Stimulated activated CD4-positive, alpha-beta T cell treated with anti-CD3 and anti-CD28 coated beads, Interleukin-2, amount 100 ng/mL, for 48 hours (primary cell): ENCODE data around the gene B4GALT2.

Experiments
- DNase-seq, 2 donors: peaks; one replicate each; pipeline ENCODE4 v3.0.0-alpha.2; 2020

B4GALT2 gene

DNA sequence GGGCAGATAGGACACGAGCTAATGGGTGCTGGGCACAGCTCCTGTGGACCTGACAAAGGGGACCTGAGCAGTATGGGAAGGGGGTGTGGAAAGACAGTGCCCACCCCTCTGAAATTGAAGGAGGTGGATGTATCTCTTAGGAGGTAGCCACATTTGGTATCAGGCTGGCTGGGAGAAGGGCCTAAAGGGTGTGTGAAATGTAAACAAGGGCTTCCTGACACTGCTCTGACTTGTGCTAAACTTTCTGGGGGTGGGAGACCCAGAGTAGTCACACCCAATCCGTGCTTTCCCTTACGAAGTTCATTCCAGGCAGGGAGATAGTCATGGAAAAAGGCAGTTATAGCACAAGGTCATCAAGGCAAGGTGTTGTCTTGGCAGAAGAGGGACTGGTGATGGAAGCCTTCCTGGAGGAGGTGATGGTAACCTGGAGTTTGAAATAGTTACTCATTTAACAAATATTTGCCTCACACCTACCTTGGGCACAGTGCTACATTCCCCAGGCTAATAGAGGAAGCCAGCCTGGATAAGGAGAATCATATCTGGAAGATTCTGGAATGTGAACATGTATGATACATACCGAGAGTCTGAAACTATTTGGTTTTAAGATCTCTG, 7.1 kb downstream of the B4GALT2 start:
- no peak for DNase-seq

DNA sequence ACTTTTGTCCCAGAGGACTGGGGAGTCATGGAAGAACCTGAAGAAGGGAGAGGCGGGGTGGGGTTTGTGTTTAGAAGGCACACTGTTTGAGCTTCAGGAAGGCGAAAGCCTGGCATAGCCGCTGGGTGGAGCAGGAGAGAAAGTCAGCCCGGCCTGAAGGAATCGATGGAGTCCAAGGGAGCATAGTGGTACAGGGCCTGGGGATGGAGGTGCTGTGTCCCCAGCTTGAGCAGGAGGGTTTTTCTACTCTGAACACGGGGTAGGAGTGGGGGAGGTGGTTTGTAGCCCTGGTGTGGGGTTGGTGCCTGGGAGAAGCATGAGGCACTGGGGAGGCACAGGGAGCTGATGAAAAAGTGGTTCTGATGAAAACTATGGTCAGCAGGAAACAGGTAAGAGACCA, 7.7 kb downstream of the B4GALT2 start:
- DNase-seq: no peak

DNA sequence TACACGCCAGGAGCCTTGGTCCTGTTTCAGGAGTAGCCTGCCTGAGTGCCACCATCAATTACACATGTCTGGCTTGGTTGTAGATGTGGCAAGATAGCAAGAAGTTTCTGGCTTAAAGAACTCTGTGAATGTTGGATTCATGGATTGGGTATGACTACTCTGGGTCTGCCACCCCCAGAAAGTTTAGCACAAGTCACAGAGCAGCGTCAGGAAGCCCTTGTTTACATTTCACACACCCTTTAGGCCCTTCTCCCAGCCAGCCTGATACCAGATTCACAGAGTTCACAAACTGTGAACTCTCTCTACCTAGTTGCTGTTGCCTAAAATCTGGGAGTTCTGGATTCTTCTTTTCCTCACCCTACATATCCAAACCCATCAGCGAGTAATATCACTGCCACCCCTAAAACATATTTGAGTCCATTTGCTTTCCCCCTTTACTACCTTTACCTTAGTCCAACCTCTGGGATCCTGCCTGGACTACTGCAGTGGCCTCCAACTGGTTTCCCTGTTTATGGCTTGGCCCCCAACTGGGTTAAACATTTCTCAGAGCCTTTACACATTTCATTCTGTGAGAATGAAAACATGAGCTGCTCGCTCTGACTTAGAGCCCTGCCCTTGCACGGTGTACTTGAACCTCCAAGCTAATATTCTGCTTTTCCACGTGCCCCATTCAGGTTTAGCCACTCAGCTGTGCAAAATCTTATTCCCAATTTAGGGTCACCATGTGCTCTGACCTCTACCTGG, 8.3 kb downstream of the B4GALT2 start:
- DNase-seq: no peak

DNA sequence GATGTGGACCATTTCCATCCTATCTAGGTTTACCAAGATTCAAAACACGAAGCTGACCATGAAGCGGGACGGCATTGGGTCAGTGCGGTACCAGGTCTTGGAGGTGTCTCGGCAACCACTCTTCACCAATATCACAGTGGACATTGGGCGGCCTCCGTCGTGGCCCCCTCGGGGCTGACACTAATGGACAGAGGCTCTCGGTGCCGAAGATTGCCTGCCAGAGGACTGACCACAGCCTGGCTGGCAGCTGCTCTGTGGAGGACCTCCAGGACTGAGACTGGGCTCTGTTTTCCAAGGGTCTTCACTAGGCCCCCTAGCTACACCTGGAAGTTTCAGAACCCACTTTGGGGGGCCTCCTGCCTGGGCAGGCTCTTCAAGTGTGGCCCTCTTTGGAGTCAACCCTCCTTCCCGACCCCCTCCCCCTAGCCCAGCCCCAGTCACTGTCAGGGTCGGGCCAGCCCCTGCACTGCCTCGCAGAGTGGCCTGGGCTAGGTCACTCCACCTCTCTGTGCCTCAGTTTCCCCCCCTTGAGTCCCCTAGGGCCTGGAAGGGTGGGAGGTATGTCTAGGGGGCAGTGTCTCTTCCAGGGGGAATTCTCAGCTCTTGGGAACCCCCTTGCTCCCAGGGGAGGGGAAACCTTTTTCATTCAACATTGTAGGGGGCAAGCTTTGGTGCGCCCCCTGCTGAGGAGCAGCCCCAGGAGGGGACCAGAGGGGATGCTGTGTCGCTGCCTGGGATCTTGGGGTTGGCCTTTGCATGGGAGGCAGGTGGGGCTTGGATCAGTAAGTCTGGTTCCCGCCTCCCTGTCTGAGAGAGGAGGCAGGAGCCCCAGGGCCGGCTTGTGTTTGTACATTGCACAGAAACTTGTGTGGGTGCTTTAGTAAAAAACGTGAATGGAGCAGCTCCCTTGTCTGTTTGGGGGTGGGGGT, 11.5 kb downstream of the B4GALT2 start:
- no peak for DNase-seq

DNA sequence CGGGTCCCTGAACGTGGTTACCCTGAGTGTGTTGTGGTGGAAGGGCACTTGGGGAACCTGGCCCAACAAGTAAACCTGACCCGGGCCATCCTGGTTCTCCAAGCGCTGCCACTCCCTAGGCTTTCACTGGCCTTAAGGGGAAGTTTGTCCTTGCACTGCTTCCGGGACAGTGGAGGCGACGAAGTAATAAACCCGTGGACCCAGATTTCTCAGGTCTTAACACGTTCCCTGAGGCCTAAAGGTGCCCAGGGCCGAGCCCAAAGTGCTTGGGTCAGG, 12.1 kb downstream of the B4GALT2 start:
- DNase-seq: no peak

DNA sequence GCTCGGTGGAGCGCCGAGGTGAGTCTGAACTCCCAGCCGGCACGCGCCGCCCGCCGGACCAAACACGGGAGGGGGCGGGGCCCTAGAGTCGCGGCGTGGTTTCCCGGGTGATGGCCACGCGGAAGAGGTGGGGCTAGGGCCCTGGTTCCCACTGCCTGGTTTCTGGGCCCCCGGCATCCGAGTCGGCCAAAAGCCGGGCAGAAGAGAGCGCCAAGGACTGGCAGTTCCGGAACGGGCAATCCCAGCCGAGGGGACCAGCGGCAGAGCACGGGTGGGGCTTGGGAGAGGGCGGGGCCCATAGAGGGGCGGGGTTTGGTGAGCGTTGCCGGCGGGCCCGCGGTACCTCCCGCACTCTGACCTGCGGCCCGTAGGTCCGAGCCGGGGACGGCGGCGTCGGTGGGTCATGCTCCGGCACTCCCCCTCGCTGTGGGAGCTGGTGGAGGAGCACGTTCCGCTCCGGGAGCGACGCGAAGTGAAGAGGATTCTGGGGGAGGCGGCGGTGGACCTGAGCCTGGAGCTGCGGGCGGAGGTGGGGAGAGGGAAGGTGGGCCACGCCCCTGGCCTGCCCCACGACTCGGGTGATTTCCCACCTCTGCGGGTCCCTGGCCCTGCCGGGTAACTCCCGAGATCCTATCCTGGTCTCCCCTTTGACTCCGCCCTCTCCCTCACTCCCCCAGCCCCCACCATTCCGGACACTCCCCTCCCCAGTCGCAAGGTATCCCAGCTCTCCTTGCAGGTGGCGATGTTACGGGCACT, 12.6 kb downstream of the B4GALT2 start, which contains the start of gene CCDC24:
CCDC24 (plus strand) TSS at position 124 of the 756 bp plus-strand sequence; CDS start at position 404, 280 bp downstream.
- DNase-seq: peak; percentile 69 to 71

DNA sequence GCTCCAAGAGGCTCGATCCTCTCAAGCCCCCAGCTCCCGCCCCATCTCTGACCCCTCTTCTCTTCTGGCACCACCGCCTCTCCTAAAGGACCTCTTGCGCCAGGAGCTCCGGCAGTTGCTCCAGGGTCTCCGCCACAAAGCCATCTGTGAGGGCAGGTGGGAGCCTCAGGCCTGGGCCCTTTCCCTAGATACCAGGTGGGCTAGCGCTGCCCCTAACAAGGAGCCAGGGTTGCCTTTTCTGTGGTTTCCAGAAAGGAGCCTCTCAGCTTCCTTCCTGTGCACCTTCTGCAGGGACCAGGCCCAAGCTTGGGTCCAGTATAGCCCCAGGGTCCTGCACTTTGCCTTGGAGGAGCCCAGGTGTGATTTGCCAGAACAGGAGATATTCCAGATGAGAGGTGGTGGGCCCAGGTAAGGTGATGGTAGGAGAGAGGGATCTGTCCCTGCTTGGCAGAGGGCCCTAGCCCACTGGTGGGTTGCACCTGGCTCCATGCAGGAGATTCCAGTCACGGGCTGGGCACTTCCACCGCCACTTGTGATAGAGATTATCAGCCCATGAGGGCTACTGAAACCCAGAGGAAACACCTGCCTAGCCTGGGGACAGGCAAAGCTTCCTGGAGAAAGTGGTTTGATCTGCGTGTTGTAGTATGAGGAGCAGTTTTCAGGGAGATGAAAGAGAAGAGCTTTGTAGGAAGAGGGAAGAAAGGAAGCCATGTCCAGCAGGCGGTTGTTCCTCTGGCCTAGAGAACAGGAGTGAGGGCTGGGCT, 13.4 kb downstream of the B4GALT2 start:
- no peak for DNase-seq

DNA sequence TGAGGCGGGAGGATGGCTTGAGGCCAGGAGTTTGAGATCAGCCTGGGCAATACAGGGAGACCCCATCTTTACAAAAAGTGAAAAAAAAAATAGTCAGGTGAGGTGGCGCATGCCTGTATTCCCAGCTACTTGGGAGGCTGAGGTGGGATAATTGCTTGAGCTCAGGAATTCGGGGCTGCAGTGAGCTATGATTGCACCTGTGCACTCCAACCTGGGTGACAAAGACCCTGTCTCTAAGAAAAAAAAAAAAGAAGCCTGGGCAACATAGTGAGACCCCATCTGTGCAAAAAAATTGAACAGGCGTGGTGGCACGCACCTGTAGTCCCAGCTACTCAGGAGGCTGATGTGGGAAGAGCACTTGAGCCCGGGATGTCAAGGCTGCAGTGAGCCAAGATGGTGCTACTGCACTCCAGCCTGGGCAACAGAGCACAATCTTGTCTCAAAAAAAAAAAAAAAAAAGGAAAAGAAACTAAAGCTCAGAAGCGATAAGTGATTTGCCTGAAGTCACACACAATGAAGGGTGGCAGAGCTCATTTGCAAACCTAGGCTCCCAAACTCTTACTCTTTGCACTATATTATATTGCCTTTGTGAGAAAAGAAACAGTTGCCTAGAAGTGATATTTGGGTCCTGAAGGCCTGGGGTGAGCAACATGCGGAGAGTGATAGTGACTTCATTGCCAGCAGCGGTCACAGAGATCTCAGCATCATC, 14.3 kb downstream of the B4GALT2 start:
- no peak for DNase-seq

DNA sequence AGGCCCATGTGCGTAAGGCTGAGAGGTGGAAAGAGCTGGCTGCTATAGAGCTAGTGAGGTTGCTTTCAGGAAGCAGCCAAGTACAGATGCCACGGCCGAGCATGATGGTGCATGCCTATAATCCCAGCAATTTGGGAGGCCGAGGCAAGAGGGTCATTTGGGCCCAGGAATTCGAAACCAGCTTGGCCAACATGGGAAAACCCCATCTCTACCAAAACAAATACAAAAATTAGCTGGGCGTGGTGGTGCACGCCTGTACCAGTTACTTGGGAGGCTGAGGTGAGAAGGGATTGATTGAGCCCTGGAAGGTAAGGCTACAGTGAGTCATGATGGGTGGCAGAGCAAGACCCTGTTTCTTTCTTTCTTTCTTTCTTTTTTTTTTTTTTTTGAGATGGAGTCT, 15.1 kb downstream of the B4GALT2 start:
- DNase-seq: no peak

DNA sequence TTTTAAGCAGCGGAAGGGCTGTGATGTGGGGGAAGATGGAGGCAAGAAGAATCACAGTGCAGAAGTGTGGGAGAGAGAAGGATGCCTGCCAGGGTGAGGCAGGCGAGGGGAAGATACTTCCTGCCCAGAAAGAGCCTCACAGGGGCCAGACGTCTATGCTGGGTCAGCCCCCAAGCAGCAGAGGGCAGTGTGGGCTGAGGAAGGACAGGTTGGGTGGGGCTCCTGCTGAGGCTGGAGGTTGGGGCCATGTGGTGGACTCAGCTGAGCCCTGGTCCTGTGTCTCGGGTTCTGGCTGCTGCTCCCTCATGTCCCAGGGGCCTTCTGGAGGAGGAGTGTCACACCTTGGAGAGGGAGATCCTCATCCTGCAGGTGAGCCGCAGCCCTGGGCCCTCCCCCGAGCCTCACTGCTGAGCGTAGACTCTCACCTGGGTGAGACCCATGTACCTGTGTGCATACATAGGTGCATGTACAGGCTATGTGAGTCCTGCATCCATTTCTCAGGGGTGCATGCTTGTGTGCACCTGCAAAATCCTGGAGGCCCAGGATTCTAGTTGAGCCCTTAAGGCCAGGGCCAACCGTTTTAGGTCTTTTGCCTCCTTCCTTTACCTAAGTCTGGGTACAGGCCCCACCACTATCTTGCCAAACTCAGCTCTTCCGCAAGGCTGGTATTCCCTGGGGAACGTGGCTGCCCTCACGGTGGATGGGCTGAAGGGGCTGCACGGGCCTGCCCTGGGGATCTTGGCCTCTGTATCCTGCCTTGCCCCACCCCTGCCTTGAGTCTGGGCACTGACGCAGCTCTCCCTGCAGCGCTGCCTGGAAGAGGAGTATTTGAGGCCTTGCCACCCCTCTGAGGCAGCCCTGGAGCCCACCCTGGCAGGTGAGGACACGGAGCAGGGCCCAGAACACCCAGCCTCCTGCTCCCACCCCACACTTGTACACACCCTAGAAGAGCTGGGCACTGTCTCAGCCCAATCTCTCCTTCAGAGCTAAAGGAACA, 16.1 kb downstream of the B4GALT2 start:
- DNase-seq: no peak

DNA sequence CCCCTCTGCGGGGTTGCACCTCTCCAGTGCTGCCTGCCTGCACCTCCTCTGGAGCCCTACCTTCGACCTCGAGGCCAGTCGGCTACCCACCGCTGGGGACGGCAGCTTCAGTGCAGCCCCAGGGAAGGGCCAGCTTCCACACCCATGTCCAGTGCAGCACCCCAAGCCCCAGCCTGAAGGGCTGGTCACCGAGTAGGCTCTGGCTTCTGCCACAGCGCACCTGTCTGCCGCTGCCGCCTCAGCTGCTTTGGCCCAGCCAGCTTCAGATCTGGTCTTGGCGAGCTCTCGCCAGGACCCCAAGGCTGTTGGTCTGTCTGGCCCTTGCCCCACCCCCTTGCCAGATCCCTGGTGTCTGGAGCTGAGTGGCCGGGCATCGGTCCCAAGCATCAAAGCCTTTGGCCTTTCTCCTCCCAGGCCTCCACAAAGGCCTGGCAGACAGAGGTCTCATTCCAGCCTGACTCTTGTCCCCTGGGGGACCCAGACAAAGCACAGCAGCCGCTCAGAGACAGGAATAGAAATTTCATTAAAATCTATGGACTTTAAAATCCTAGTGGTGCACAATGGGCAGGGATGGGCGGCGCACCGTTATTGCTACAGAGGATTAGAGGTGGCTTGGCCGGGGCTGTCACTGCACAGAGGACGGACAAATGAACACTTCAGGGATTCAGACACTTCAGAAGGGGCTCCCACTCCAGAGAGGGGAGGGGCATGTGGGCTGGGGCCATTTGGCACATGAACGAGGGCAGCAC, 17.1 kb downstream of the B4GALT2 start:
- DNase-seq: no peak

DNA sequence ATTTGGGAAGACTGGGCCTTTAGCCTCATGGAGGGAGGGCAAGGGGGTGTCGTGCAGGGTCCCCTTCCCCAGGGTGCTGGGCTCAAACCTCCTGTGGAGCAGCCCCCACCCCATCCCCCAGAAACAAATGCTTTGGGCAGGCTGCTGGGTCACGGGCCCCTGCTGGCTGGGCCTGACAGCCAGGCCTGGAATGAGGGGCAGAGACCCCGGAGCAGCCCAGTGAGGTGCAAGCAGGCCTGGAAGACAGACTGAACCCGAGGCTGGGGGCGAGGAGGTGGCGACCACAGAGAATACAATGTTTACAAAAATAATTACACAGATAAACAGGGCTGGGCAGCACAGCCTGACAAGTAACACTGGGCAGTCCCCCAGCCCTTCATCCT, 17.7 kb downstream of the B4GALT2 start:
- no peak for DNase-seq

DNA sequence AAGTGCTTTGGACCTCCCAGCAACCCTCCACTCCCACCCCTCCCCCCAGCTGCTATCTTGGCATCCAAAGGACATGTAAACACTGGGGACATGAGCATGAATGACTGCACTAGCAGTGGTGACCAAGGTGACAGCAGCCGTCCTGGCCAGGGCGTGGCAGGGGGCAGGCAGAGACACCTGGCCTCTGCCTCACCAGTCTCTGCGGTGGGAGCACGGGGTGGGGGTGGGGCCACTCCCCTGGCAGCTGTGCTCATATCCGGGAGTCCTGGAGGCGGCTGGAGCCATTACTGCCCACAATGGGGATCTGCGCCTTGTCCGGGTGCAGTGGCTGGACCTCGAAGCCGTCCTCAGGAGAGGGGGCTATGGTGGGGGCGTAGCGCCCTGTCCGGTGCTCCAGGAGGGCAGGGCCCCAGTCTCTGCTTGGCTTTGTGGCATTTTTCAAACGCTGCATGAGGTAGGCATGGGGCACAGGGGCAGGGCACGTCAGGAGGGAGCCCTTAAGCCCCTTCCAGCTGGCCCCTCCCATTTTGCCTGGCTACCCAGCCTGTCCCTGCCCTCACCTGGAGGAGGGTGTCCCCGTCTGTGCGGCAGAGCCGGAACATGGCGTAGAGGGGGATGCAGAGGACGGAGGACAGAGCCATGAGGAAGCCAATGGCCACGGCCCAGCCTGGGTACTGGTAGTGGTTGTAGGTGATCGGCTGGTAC, 18.4 kb downstream of the B4GALT2 start:
- no peak for DNase-seq

DNA sequence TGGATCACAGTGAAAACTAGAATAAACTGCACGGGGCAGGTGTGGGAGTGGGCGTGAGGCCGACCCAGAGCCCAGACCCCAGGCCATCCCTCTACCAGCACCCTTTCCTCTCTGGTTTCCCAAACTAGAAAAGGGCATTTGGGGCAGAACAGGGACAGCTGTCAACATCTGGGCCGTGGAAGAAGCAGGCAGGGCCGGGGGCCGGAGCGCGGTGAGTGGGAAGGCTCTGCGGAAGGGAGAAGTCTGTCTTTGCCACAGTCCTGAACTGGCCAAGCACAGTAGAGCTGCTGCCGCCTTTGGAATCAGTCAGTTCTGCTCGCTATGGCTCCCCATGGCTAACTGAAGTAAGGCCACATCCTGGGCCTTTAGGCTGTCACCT, 19.0 kb downstream of the B4GALT2 start:
- DNase-seq: no peak

DNA sequence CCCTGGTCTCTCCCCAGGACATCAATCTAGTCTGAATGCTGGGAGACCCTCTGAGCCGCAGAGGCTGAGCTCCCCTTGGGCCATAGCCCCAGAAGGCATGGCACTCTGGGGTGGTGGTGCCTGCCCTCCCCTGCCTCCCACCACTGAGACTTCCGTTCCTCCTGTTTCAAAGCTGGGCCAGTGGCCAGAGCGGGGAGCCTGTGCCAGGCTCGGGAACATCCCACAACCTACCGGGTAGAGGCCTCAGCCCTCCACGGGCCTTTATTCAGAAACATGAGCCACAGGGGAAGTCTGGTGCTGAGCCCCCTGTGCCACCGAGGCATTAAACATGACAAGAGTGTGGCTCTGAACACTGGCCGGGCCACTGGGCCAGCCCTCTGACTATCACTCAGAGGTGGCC, 20.4 kb downstream of the B4GALT2 start:
- no peak for DNase-seq

DNA sequence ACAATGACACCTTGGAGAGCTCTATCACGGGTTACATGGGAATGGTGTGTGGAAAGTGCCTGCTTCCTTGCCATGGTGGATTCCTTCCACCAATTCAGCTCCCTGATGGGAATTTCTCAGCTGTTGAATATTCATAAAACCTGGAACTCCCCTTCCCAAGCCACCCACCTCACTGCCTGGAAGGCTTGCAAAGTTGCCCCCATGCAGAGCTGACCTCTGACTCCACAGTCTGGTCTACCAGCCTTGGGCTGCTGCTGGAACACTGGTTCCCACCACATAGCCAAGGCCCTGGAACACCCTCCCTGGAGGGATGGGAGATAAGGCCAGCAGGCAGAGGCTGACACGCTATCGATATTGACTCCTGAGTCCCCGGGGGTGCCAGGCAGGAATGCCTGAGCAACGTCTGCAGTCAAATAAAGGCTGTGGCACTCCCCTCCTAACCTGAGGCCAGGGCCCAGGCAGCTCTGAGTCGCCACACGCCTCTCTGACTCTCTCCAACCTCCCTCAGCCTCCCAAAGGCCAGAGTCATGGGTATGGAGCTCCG, 21.2 kb downstream of the B4GALT2 start:
- DNase-seq: no peak

DNA sequence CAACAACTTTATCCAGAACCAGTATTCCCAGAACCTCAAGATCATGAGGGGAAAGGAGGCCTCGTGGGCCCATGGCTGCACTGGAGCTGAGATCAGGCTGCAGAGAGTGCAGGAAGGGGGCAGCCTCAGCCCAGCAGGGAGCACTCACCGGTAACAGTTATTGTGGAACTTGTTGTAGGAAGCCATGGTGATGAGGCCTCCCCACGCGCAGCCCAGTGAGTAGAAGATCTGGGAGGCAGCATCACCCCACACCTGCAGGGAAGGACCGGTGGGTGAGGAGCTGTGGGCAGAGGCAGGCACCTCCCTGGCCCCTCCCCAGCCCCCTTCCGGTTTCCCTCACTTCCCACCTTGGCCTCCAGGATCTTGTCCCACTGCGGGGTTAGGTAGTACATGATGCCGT, 23.2 kb downstream of the B4GALT2 start:
- DNase-seq: no peak

DNA sequence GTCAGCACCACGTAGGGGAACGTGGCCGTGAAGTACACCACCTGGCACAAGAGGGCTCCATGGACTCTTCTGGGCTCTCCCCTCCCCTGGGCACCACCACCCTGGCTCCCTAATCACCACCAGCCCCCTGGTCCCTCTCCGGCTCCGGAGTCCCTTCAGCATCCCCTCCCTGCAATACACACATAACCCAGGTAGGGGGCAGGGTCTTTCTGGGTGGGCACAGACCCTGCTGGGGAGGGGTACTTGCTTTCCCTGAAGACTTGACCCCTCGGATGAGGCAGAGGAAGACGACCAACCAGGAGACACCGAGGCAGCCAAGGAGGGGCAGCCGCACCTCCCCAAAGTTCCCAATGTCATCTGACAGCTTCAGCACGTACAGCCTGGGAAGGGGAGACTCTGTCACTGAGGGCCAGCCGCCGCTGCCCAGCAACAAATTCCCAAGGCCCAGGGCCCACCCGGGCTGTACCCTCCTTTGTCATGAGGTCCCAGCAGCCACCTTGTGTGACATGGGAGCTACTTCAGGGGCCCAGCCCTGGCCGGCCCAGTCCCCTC, 23.7 kb downstream of the B4GALT2 start:
- DNase-seq: no peak
